ENCODE data around the gene CA5B.
A peak's percentile ranks its signal among the peaks of the same experiment; 100 is the strongest.
"Not testable (repeated sequence)": the region's sequence is repeated elsewhere in the genome, so short reads cannot be mapped to it uniquely, and the experiment has no call there.

CA5B gene

GRCh38 chrX:15737959-15738902 is at the start of gene CA5B:
CA5B (plus strand) TSS chrX:15738270; CDS start chrX:15750024, 11,754 bp downstream.
- DNase-seq: peak; percentile 97 to 98

GRCh38 chrX:15694941-15695451 is 43.1 kb upstream of the CA5B start:
- DNase-seq: no peak

DNA sequence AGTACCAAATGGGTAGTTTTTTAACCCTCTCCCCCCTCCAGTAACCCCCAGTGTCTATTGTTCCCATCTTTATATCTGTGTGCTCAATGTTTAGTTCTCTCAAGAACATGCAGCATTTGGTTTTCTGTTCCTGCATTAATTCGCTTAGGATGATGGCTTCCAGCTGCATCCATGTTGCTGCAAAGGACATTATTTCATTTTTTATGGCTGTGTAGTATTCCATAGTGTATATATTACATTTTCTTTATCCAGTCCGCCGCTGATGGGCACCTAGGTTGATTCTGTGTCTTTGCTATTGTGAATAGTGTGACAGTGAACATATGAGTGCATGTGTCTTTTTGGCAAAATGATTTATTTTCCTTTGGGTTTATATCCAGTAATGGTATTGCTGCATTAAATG is 41.6 kb upstream of the CA5B start:
- no peak for DNase-seq

DNA sequence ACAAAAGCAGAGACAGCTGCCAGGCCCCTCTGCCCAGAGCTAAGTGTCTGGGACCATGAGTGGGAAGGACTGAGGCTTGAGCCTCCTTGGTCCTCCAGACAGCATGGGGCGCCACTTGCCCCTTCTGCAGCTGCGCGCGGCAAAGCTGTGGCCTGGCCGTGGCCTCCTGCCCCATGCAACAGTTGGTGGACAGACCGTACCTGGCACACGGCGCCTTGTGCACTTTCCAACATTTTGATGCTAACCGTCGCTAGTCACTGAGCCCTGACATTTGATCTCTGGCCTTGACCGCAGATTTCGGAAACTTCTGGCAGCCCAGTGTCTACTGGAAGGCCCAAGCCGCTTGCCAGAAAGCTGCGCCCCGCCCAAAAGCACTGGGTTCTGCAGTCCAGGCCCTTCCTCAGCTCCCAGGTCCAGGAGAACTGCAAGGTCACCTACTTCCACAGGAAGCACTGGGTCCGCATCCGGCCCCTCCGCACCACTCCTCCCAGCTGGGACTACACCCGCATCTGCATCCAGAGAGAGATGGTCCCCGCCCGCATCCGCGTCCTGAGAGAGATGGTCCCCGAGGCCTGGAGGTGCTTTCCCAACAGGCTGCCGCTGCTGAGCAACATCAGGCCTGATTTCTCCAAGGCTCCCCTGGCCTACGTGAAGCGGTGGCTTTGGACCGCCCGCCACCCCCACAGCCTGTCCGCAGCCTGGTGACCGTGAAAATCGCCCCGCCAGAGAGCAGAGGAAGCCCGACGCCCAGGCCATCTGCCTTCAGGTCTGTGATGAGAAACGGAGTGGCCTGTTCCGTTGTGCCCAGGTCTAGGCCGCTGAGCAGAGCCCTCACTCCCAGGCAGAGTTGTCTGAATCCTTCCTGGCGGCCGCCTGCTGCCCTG is 35.3 kb upstream of the CA5B start:
- no peak for DNase-seq

DNA sequence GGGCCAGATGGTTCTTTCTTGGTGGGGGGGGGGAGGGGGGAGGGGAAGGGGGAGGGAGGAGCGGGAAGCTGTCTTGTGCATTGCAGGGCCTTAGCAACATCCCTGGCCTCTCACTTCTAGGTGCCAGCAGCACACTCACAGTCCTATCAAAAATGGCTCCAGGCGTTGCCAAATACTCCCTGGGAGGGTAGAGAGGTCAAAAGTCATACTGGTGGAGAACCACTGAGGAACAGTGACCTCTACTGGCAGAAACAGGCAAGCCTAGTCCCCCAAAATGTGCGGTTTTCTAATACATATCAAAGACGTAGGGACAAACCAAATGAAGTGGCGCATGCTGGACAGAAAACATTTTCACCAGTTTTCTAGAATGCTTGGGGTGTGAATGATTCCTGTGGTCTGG is 34.3 kb upstream of the CA5B start:
- DNase-seq: not testable (repeated sequence)

- not testable (repeated sequence) for DNase-seq
Observed at GRCh38 chrX:15704273-15704672, 33.8 kb upstream of the CA5B start.

GRCh38 chrX:15714529-15714928 is 23.5 kb upstream of the CA5B start:
- DNase-seq: no peak

DNA sequence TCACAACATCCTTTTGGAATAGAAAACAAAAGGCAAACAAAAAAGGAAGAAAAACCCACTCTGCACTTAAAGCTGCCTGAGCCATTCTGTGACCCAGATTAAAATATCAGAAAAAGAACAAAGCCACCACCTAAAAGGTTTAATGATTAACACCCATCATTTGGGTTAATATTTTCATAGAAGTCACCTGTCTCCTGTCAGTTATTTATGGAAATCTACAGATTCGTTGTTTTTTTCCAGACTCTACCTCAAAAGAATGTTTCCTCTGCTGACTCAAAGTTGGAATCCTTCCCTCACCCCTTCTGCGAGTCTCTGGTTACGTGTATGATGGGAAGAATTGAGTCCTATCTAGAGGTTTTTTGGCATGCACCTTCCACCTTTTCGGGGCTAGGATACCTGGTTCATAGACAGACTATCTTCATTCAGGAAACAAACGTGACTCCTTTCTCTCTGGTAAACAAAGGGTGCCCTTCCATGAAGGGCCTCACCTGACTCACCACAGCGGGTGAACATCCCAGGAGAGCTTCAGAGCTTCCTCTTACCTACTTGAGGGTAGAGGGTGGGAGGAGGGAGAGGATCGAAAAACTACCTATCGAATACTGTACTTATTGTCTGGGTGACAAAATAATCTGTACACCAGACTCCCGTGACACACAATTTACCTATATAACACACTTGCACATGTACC is 19.6 kb upstream of the CA5B start:
- no peak for DNase-seq

DNA sequence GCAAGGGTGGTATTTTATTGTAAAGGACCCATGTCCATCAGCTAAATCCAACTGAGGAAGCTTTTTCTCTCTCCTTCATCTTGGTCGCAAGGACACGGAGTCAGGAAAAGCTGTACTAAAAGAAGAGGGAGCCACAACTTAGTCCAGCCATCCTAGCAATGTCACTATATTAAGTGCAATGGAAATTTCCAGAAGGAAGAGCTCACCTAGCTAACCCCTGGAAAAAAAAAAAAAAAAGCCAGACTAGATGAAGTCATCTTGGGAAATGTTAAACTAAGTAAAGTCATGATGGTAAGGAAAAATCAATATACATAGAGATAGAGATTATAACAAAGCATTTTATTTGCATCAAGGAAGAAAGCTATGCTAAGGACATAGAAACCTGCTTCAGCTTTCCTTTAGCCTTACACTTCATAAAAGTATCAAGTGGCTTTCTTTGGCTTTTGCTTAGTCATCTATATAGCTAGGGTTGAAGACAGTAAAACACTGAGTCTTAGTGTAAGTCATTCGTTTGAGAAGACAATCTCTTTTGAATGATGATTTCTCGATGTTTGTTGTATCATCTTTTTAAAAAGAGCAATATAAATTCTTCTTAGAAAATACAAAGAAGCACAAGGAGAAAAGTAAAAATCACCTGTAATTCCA is 18.6 kb upstream of the CA5B start:
- no peak for DNase-seq

- DNase-seq: no peak
Observed at GRCh38 chrX:15721911-15722310, 16.2 kb upstream of the CA5B start.

- DNase-seq: no peak
Observed at GRCh38 chrX:15723887-15724517, 14.1 kb upstream of the CA5B start.

DNA sequence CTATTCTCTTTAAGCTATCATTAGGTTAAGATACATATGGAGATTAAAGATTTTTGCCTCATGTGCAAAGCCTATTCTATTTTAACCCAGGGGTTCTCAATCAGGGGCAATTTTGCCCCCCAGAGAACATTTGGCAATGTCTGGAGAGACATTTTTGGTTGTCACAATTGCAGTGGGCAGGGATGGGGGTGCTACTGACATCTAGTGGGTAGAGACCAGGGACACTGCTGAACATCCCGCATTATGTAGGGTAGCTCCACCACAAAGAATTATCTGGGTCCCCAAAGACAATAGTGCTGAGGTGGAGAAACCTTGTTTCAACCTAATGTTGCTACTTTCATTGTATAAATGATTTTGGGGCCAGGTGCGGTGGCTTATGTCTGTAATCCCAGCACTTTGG is 13.2 kb upstream of the CA5B start:
- no peak for DNase-seq

- not testable (repeated sequence) for DNase-seq
Observed at GRCh38 chrX:15731368-15731767, 6.7 kb upstream of the CA5B start.

- no peak for DNase-seq
Observed at GRCh38 chrX:15737190-15737958, 696 bp upstream of the CA5B start.

- DNase-seq: no peak
Observed at GRCh38 chrX:15739886-15740285, 1.8 kb downstream of the CA5B start.

GRCh38 chrX:15744181-15744867 is 6.3 kb downstream of the CA5B start:
- no peak for DNase-seq

- DNase-seq: no peak
Observed at GRCh38 chrX:15745179-15745578, 7.1 kb downstream of the CA5B start.

DNA sequence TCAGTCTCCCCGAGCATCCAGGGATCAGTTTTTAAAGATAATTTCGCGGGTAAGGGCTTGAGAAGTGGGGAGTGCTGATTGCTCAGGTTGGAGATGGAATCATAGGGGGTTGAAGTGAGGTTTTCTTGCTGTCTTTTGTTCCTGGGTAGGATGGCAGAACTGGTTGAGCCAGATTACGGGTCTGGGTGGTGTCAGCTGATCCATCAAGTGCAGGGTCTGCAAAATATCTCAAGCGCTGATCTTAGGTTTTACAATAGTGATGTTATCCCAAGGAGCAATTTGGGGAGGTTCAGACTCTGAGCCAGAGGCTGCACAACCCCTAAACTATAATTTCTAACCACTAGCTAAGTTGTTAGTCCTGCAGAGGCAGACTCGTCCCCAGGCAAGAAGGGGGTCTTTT is 8.6 kb downstream of the CA5B start:
- not testable (repeated sequence) for DNase-seq

- DNase-seq: no peak
Observed at GRCh38 chrX:15747626-15748173, 9.6 kb downstream of the CA5B start.

- DNase-seq: no peak
Observed at GRCh38 chrX:15748841-15749240, 10.8 kb downstream of the CA5B start.
